GM23338 (cell line): ENCODE results near the gene ZNF700. TPM values are rescaled to one million over a fixed set of nuclear protein-coding genes. Genes with fewer than 3 reads are reported as not detected.
"Not testable (repeated sequence)": the region's sequence is repeated elsewhere in the genome, so short reads cannot be mapped to it uniquely, and the experiment has no call there.

Source experiments
- ATAC-seq: fragments of 200-7000 bp; cut with Tn5 transposase; 3 replicates; pipeline ENCODE4 v1.9.1; 2020
- DNase-seq: peaks from one replicate; pipeline ENCODE4 v3.0.0-alpha.2; 2015; ENCODE audit warnings: low spot score
- H2AFZ ChIP-seq: fragments of 200-600 bp; sonication (generic); 2 replicates; pipeline ENCODE4 v1.8.0; 2016; ENCODE audit warnings: antibody characterized with exemption, mild to moderate bottlenecking, moderate library complexity
- H3F3A ChIP-seq: fragments of 200-600 bp; sonication (generic); replicated peaks from 2 replicates; pipeline ENCODE4 v1.8.0; 2017; ENCODE audit warnings: antibody characterized with exemption, mixed run types, low read depth
- H3K27ac ChIP-seq: fragments of 200-600 bp; sonication (generic); 2 replicates; pipeline ENCODE4 v1.6.1; 2016; ENCODE audit warnings: low read depth
- H3K27me3 ChIP-seq: fragments of 200-600 bp; sonication (generic); 2 replicates; pipeline ENCODE4 v1.8.0; 2016; ENCODE audit warnings: mild to moderate bottlenecking, mixed run types, moderate library complexity; ENCODE audit not compliant: insufficient read depth
- H3K36me3 ChIP-seq: fragments of 200-600 bp; sonication (generic); 2 replicates; pipeline ENCODE4 v1.8.0; 2016; ENCODE audit warnings: mild to moderate bottlenecking; ENCODE audit not compliant: insufficient read depth
- H3K4me1 ChIP-seq: fragments of 200-600 bp; sonication (generic); 2 replicates; pipeline ENCODE4 v1.8.0; 2016; ENCODE audit warnings: mild to moderate bottlenecking, moderate library complexity; ENCODE audit not compliant: insufficient read depth
- H3K4me2 ChIP-seq: fragments of 200-600 bp; sonication (generic); 2 replicates; pipeline ENCODE4 v1.7.1; 2017; ENCODE audit warnings: mixed run types
- H3K4me3 ChIP-seq: fragments of 200-600 bp; sonication (generic); 2 replicates; pipeline ENCODE4 v1.6.1; 2016; ENCODE audit warnings: mixed run types
- H3K79me2 ChIP-seq: fragments of 200-600 bp; sonication (generic); replicated peaks from 2 replicates; pipeline ENCODE4 v1.8.0; 2017; ENCODE audit warnings: mild to moderate bottlenecking; ENCODE audit not compliant: insufficient read depth
- H3K9me2 ChIP-seq: fragments of 200-600 bp; sonication (generic); 2 replicates; pipeline ENCODE4 v1.8.0; 2017; ENCODE audit not compliant: insufficient read depth
- H4K20me1 ChIP-seq: fragments of 200-600 bp; sonication (generic); replicated peaks from 2 replicates; pipeline ENCODE4 v1.8.0; 2017; ENCODE audit warnings: mild to moderate bottlenecking; ENCODE audit not compliant: insufficient read depth
- H3K27ac Mint-ChIP-seq: 2 replicates; pipeline ENCODE4 v1.8.0; 2020; ENCODE audit warnings: inconsistent platforms, mild to moderate bottlenecking, moderate library complexity, mixed read lengths
- H3K27me3 Mint-ChIP-seq: 3 replicates; pipeline ENCODE4 v1.8.0; 2022; ENCODE audit warnings: low read depth, mild to moderate bottlenecking, moderate library complexity, mixed read lengths, inconsistent platforms; ENCODE audit not compliant: insufficient read depth, poor library complexity
- H3K36me3 Mint-ChIP-seq: 3 replicates; pipeline ENCODE4 v1.8.0; 2021; ENCODE audit warnings: low read depth, mild to moderate bottlenecking, inconsistent platforms, moderate library complexity, mixed read lengths
- H3K4me1 Mint-ChIP-seq: 3 replicates; pipeline ENCODE4 v1.8.0; 2020; ENCODE audit warnings: mild to moderate bottlenecking, inconsistent platforms, mixed read lengths
- H3K4me3 Mint-ChIP-seq: 3 replicates; pipeline ENCODE4 v1.8.0; 2021; ENCODE audit warnings: moderate library complexity, mild to moderate bottlenecking, inconsistent platforms, mixed read lengths
- H3K9me3 Mint-ChIP-seq: 3 replicates; pipeline ENCODE4 v1.8.0; 2020; ENCODE audit warnings: moderate library complexity, mild to moderate bottlenecking, inconsistent platforms, mixed read lengths
- CREB1 ChIP-seq: fragments of 250-450 bp; sonication (Bioruptor Pico); IDR thresholded peaks from 2 replicates; pipeline ENCODE4 v1.5.0; 2020; ENCODE audit warnings: low read depth, mild to moderate bottlenecking, moderate library complexity
- EZH2 ChIP-seq: fragments of 200-600 bp; sonication (generic); IDR thresholded peaks from one replicate; pipeline ENCODE4 v1.8.0; 2017; ENCODE audit warnings: antibody characterized with exemption, mild to moderate bottlenecking, low read depth; ENCODE audit not compliant: unreplicated experiment
- EZH2phosphoT487 ChIP-seq: fragments of 200-600 bp; sonication (generic); IDR thresholded peaks from one replicate; pipeline ENCODE4 v1.8.1; 2018; ENCODE audit warnings: antibody characterized with exemption; ENCODE audit not compliant: unreplicated experiment
- JUNB ChIP-seq: IDR thresholded peaks from one replicate; pipeline ENCODE4 v1.6.1; 2016; ENCODE audit warnings: antibody characterized with exemption; ENCODE audit not compliant: unreplicated experiment
- NANOG ChIP-seq: IDR thresholded peaks from 2 replicates; pipeline ENCODE4 v1.6.1; 2016; ENCODE audit warnings: antibody characterized with exemption, borderline replicate concordance
- POLR2AphosphoS5 ChIP-seq: IDR thresholded peaks from 2 replicates; pipeline ENCODE4 v1.6.1; 2016; ENCODE audit warnings: antibody characterized with exemption, low read depth
- STAT1 ChIP-seq: IDR thresholded peaks from one replicate; pipeline ENCODE4 v1.6.1; 2016; ENCODE audit warnings: antibody characterized with exemption; ENCODE audit not compliant: unreplicated experiment
- ZNF114 ChIP-seq: fragments of 250-450 bp; sonication (Bioruptor Pico); IDR thresholded peaks from 2 replicates; pipeline ENCODE4 v1.5.0; 2020; ENCODE audit warnings: mild to moderate bottlenecking, moderate library complexity
- polyA plus RNA-seq: library from polyadenylated mRNA; unstranded; fragments of >200 nt; fragmentation: Nextera tagmentation; extraction: Ambion mirVana; gene quantifications from 2 replicates; pipeline ENCODE4 v1.2.1, GENCODE V29; 2016
- total RNA-seq: library from RNA; depleted of rRNA; stranded (reverse); fragments of >200 nt; shearing (Covaris generic); gene quantifications from 2 replicates; pipeline ENCODE4 v1.2.3, GENCODE V29; 2014
- TF ChIP-seq, protein P1 (sequence below): IDR thresholded peaks from one replicate; pipeline ENCODE4 v1.6.1; 2018; ENCODE audit warnings: antibody characterized with exemption; ENCODE audit not compliant: unreplicated experiment
- TF ChIP-seq, protein P2 (sequence below): IDR thresholded peaks from 2 replicates; pipeline ENCODE4 v1.6.1; 2016; ENCODE audit warnings: antibody characterized with exemption

Gene ZNF700
- total and polyA plus RNA-seq, 2 experiments from 2014 or later: 6.0 to 13.6 TPM

DNA sequence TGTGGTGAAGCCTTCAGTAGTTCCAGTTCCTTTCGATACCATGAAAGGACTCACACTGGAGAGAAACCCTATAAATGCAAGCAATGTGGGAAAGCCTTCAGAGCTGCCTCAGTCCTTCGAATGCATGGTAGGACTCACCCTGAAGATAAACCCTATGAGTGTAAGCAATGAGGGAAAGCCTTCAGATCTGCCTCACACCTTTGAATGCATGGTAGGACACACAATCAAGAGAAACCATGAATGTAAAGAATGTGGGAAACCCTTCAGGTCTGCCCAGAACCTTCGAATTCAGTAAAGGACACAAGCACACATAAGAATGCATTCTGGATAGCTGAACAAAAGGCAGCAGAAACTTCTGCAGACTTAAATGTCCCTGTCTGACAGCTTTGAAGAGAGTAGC, 19.0 kb upstream of the ZNF700 start (continued):
- TF ChIP-seq, protein P1, sequence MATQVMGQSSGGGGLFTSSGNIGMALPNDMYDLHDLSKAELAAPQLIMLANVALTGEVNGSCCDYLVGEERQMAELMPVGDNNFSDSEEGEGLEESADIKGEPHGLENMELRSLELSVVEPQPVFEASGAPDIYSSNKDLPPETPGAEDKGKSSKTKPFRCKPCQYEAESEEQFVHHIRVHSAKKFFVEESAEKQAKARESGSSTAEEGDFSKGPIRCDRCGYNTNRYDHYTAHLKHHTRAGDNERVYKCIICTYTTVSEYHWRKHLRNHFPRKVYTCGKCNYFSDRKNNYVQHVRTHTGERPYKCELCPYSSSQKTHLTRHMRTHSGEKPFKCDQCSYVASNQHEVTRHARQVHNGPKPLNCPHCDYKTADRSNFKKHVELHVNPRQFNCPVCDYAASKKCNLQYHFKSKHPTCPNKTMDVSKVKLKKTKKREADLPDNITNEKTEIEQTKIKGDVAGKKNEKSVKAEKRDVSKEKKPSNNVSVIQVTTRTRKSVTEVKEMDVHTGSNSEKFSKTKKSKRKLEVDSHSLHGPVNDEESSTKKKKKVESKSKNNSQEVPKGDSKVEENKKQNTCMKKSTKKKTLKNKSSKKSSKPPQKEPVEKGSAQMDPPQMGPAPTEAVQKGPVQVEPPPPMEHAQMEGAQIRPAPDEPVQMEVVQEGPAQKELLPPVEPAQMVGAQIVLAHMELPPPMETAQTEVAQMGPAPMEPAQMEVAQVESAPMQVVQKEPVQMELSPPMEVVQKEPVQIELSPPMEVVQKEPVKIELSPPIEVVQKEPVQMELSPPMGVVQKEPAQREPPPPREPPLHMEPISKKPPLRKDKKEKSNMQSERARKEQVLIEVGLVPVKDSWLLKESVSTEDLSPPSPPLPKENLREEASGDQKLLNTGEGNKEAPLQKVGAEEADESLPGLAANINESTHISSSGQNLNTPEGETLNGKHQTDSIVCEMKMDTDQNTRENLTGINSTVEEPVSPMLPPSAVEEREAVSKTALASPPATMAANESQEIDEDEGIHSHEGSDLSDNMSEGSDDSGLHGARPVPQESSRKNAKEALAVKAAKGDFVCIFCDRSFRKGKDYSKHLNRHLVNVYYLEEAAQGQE: no peak
- no peak for TF ChIP-seq STAT1
- TF ChIP-seq, protein P2, sequence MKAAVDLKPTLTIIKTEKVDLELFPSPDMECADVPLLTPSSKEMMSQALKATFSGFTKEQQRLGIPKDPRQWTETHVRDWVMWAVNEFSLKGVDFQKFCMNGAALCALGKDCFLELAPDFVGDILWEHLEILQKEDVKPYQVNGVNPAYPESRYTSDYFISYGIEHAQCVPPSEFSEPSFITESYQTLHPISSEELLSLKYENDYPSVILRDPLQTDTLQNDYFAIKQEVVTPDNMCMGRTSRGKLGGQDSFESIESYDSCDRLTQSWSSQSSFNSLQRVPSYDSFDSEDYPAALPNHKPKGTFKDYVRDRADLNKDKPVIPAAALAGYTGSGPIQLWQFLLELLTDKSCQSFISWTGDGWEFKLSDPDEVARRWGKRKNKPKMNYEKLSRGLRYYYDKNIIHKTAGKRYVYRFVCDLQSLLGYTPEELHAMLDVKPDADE: no peak
- no peak for TF ChIP-seq ZNF114 (CRISPR knock-in tag)
- TF ChIP-seq EZH2: no peak
- no peak for TF ChIP-seq CREB1 (CRISPR knock-in tag)
- TF ChIP-seq POLR2AphosphoS5: no peak
- TF ChIP-seq NANOG: no peak
- no peak for TF ChIP-seq JUNB
- TF ChIP-seq EZH2phosphoT487: no peak

DNA sequence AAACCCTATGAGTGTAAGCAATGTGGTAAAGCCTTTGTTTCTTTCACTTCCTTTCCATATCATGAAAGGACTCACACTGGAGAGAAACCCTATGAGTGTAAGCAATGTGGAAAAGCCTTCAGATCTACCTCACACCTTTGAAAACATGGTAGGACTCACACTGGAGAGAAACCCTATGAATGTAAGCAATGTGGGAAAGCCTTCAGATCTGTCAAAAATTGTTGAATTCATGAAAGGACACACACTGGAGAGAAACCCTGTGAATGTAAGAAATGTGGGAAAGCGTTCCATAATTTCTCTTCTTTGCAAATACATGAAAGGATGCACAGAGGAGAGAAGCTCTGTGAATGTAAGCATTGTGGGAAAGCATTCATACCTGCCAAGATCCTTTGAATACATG, 13.0 kb upstream of the ZNF700 start:
- H3K27ac Mint-ChIP-seq, H3K27ac ChIP-seq, H3K27me3 Mint-ChIP-seq, H3F3A ChIP-seq, H3K4me3 ChIP-seq, DNase-seq, ATAC-seq, H3K9me2 ChIP-seq, H4K20me1 ChIP-seq, H3K4me3 Mint-ChIP-seq, H3K4me1 ChIP-seq, H3K4me1 Mint-ChIP-seq, H3K27me3 ChIP-seq, H3K4me2 ChIP-seq, H3K79me2 ChIP-seq, H2AFZ ChIP-seq: not testable (repeated sequence)
- H3K9me3 Mint-ChIP-seq: peaks cover 92% of the 10 kb centered on the region
- peaks cover 17% of the 10 kb centered on the region; the same call in 2 of the 3 replicates for H3K36me3 Mint-ChIP-seq
- peaks cover 60% of the 10 kb centered on the region for H3K36me3 ChIP-seq

DNA sequence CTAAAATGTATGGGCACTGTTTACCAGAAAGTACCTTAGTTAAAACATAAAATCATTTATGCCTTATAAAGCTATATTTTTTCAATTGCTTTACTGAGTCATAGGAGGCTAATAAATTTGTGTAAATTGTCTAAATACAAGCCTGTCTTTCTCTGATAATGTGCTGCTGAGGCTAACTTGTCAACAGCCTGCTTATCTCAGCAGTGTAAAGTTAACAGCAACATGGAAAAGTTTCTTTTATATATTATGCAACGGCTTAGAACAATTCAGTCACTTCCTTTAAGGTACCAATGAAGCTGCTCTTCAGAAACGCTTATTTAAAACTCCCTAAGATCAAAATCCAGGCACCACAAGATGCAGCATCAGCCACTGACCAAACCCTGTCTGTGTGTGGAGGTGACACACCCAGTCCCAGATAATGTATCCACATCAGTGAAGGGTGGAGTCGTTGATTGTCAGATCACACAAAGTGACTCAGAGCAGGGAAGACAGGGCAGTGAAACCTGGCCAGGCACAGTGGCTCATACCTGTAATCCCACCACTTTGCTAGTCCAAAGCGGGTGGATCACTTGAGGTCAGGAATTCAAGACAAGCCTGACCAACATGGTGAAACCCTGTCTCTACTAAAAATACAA, 10.4 kb upstream of the ZNF700 start:
- not testable (repeated sequence) for H3F3A ChIP-seq, H3K27ac ChIP-seq, H3K27me3 ChIP-seq, H3K4me3 ChIP-seq, H2AFZ ChIP-seq, H3K27me3 Mint-ChIP-seq, H3K4me3 Mint-ChIP-seq, DNase-seq, H3K79me2 ChIP-seq, H3K4me1 ChIP-seq, H3K4me1 Mint-ChIP-seq, H3K4me2 ChIP-seq, H3K27ac Mint-ChIP-seq, H3K9me2 ChIP-seq, ATAC-seq, H4K20me1 ChIP-seq
- peaks cover 12% of the 10 kb centered on the region; the same call in 2 of the 3 replicates for H3K36me3 Mint-ChIP-seq
- peaks cover 92% of the 10 kb centered on the region for H3K9me3 Mint-ChIP-seq
- H3K36me3 ChIP-seq: peaks cover 36% of the 10 kb centered on the region
